ENCODE measurements around the gene RNF150.

GRCh38 chr4:141026900-141027299 lies 106.4 kb downstream of the RNF150 start:
- TF ChIP-seq, protein P1, sequence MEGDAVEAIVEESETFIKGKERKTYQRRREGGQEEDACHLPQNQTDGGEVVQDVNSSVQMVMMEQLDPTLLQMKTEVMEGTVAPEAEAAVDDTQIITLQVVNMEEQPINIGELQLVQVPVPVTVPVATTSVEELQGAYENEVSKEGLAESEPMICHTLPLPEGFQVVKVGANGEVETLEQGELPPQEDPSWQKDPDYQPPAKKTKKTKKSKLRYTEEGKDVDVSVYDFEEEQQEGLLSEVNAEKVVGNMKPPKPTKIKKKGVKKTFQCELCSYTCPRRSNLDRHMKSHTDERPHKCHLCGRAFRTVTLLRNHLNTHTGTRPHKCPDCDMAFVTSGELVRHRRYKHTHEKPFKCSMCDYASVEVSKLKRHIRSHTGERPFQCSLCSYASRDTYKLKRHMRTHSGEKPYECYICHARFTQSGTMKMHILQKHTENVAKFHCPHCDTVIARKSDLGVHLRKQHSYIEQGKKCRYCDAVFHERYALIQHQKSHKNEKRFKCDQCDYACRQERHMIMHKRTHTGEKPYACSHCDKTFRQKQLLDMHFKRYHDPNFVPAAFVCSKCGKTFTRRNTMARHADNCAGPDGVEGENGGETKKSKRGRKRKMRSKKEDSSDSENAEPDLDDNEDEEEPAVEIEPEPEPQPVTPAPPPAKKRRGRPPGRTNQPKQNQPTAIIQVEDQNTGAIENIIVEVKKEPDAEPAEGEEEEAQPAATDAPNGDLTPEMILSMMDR (IDR thresholded peaks at IDR 0.05), result no peak
- no peak for TF ChIP-seq POLR2AphosphoS5 (IDR thresholded peaks at IDR 0.05)
